HT-29 (cell line): ENCODE measurements around the gene AURKB. TPM values are rescaled to one million over a fixed set of nuclear protein-coding genes. Genes with fewer than 3 reads are reported as not detected.
A peak's percentile ranks its signal among the peaks of the same experiment; 100 is the strongest.
"Not testable (repeated sequence)": the region's sequence is repeated elsewhere in the genome, so short reads cannot be mapped to it uniquely, and the experiment has no call there.

Experiments used
- DNase-seq: peaks from one replicate; pipeline ENCODE4 v3.0.0-alpha.2; 2015; ENCODE audit warnings: low spot score
- total RNA-seq: library from RNA; depleted of rRNA; stranded (reverse); fragments of >200 nt; shearing (Covaris generic); gene quantifications from 2 replicates; pipeline ENCODE4 v1.2.3, GENCODE V29; 2014; rRNA removed

The AURKB gene
- total RNA-seq: 75.0 and 84.9 TPM in 2 replicates

GRCh38 chr17:8209907-8210760 lies at the start of gene AURKB:
TSS of gene AURKB (minus strand) at chr17:8210575. CDS start at chr17:8210224, 351 bp downstream.
- DNase-seq: peak; percentile 92

- no peak for DNase-seq
These were observed 47.4 kb upstream of the AURKB start for GRCh38 chr17:8257801-8258200.

- no peak for DNase-seq
These were observed 46.3 kb upstream of the AURKB start for GRCh38 chr17:8256691-8257090.

- no peak for DNase-seq
These were observed 45.9 kb upstream of the AURKB start for GRCh38 chr17:8256291-8256690.

DNA sequence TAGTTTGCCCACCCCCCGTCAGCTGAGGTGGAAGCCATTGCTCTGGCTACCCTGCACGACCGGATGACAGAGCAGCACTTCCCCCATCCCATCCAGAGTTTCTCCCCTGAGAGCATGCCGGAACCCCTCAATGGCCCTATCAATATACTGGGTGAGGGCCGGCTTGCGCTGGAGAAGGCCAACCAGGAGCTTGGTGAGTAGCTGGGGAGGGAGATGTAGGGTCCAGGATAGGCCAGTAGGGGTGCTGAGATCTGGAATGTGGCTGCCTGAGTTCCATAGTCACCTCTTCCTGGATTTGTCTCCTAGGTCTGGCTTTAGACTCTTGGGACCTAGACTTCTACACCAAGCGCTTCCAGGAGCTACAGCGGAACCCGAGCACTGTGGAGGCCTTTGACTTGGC lies 45.1 kb upstream of the AURKB start:
- no peak for DNase-seq

- no peak for DNase-seq
These were observed 44.5 kb upstream of the AURKB start for GRCh38 chr17:8254881-8255280.

DNA sequence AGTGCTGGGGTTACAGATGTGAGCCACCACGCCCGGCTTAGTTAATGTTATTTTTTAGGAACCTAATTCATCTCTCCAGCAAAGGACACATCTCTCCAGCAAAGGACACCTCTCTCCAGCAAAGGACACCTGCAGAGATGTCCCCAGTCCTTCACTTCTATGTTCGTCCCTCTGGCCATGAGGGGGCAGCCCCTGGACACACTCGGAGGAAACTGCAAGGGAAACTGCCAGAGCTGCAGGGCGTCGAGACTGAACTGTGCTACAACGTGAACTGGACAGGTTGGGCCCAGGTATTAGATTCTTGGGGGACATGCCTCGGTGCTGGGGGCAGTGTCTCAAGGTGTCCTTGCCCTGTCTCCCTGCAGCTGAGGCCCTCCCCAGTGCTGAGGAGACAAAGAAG lies 43.4 kb upstream of the AURKB start:
- no peak for DNase-seq

DNA sequence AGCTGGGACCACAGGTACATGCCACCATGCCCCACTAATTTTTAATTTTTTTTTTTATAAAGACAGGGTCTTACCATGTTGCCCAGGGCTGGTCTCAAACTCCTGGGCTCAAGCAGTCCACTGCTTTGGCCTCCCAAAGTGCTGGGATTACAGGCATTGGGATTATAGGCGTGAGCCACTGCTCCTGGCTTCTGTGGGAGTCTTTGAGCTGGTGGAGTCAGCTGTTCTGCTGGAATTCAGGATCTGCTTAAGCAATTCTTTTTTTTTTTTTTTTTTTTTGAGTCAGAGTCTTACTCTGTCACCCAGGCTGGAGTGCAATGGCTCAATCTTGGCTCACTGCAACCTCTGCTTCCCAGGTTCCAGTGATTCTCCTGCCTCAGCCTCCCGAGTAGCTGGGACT lies 41.0 kb upstream of the AURKB start:
- not testable (repeated sequence) for DNase-seq

GRCh38 chr17:8249621-8250500 lies 39.5 kb upstream of the AURKB start:
- DNase-seq: peak; percentile 32

GRCh38 chr17:8248751-8249607 lies 38.6 kb upstream of the AURKB start, which contains the start of gene PFAS:
TSS of gene PFAS (plus strand) at chr17:8249289. CDS start at chr17:8253938, 4,649 bp downstream.
- DNase-seq: peak; percentile 94

- no peak for DNase-seq
These were observed 34.4 kb upstream of the AURKB start for GRCh38 chr17:8244768-8245167.

- no peak for DNase-seq
These were observed 33.5 kb upstream of the AURKB start for GRCh38 chr17:8243827-8244226.

DNA sequence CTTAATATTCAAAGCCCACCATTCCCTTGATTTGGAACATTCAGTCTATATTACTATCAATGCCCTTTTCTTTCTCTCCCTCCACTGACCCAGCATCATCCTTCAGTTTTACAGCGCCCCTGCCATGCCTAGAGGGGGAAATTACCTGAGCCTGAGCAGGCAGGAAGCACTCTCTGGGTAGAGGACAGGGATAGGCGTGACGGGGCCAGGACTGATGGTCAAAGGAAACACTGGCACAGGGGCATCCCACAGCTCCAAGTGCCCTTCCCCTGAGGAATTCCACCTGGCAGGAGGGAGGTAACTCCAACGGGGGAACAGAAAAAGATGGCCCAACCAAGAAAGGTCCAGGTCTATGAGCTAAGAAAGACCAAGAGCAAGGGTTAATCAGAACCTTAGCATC lies 27.5 kb upstream of the AURKB start:
- no peak for DNase-seq

DNA sequence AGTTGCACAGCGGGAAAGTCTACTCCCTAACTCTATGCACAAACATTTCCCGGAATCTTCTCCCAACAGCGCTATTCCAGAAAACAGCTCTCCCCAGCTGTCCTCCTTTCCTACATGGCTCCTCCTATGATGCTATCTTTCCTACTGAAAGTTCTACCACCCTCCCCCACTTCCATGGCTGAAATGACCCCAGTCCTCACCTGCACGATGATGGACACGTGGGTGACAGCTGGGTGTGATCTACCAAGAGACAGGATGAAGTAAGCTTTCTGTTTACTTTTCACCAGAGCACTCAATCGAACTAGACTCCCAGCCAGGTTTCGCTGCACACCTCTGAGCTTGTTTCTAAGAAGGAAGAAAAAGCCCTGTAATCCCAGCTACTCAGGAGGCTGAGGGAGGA lies 26.8 kb upstream of the AURKB start:
- no peak for DNase-seq

DNA sequence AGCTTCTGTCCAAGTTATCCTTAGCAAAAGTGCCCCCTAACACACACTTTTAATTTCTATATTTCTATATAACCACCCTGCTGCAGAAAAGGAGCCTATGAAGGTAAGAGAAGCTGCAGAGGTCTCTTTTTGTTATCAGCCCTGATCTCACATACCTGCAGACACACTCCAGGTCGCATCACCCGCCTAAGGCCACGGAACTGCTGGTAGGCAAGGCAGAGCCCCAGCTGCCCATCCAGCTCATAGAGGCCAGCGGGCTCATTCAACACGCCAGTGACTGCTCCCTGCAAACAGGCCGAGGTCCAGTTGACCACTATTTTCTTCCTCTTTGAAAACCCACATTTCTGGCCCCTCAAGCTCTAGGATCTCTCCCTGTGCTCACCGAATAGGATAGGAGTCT lies 25.3 kb upstream of the AURKB start:
- DNase-seq: no peak

DNA sequence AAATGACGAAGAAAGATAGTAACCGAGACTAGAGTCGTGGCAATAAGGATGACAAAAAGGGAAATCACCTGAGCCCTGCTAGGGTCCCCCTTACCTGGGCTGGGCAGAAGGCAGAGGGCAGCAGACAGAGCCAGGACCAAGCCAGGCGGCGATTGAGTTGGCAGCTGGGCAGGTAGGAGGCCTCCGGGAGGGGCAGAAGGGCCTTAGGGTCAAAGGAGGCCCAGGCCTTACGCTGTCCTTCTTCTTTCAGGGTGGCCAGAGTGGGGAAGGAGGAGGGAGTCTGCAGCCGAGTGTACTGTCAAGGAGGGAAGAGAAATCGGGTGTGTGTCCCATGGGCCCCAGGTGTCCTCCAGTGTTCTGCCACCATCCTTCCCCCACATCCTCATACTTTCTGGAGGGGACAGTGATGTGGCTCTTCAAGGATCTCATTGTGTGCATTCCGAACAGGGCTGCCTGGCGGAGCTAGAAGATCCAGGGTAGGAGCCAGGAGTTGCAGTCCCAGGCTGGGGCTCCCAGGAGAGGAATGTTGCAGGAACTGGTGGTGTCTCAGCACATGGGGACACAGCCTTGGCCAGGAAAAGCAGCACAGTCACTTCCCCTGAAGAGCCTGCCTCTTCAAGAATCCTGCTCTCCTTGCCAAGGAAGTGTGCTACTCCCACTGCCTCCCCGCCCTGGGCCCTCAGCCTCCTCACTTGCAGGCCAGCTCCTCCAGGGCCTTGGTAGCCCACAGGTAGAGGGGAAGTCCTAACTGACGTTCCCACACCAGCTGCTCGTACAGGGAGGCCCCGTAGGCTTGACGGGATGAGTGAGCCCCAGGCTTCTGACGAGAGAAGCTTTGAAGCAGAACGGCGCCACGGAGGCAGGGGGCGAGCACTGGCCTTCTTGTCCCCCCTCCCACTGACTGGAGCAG lies 24.2 kb upstream of the AURKB start:
- no peak for DNase-seq

- DNase-seq: no peak
These were observed 21.3 kb upstream of the AURKB start for GRCh38 chr17:8231701-8232100.

DNA sequence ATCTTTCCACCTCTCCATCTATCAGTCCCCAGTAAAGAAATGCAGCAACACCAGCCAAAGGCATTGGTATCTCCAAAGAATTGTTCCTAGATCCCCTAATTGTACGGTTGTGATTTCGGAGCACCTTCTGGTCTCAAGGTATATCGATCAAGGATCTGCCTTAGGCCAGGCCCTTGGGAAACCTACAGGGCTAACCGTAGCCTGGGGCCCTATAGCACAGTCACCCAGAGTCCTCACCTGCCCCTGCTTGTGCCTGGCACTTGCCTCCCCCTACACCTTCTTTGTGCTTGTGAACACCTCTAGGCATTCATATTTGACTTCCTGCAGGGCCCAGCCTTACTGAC lies 16.8 kb upstream of the AURKB start:
- no peak for DNase-seq

- DNase-seq: peak; percentile 13
These were observed 16.3 kb upstream of the AURKB start for GRCh38 chr17:8226536-8227237.
